HG03354 (cell line): ENCODE measurements around the gene PCTP.

ENCODE experiments used
- ATAC-seq: cut with Tn5 transposase; IDR thresholded peaks from one replicate; pipeline ENCODE4 v1.9.1; 2021; ENCODE audit warnings: mild to moderate bottlenecking; ENCODE audit not compliant: unreplicated experiment, poor library complexity, severe bottlenecking

PCTP gene

GRCh38 chr17:55748841-55749240, 2.0 kb upstream of the PCTP start:
- ATAC-seq: no peak

GRCh38 chr17:55749985-55750384, 866 bp upstream of the PCTP start:
- no peak for ATAC-seq

DNA sequence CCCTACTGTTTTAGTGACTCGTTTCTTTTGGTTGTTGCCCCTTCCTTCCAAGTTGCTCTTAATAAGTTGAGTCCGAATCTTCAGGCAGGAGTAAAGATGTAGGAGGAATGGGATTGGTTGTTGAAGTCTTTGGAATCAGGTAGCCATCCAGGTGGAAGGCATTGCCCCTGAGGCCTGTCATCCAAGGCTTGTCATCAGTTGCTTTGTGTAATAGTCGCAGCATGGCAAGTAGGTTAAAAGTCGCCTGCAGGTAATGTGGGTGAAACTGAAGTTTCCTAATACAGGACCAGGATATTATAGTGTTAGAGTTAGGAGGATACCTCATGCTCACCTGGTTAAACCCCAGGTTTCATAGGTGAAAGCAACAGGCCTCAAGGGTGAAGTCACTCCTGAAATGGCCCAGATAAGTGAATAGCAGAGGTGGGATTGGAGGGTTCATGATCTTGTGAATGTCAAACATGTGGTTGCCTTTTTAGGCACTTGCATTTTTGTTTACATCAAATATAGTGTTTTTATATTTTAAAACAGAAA, 934 bp downstream of the PCTP start:
- no peak for ATAC-seq

GRCh38 chr17:55756689-55757088, 5.8 kb downstream of the PCTP start:
- no peak for ATAC-seq

DNA sequence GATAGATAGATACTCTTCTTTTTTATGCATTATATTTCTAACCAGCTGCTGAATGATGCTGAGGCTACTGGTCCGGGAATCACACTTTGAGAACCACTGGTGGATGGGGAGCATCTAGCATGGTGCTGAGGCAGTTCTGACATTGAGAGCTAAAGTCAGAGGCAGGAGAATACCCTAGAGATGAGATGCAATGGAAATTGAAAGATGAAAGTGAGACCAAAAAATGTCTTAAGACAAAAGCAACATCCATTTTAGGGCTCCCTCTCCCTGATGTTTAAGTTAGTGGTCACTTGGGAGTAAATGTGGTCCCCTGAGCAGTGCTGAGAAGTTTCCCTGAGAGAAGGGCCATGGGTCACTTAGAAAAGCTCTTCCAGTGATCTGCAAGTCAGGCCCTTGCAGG, 6.8 kb downstream of the PCTP start:
- peak; percentile 55 for ATAC-seq

DNA sequence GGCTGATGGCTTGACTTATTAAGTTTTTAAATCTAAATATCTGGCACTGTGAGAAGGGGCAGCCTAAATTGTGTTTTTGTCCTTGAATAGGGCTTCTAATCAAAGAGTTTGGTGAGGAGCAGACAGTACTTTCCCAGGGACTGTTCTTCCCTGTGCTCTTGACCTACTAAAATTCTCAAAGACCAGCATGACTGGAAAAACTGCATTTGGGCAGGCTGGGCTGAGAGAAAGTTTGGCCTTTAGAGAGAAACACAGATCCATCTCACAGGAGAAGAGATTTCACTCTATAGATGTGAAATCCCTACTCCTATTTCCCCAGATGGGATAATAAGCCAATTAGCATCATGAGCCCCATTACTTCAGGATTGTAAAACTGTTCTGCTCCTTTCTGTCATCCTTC, 7.3 kb downstream of the PCTP start:
- ATAC-seq: no peak

DNA sequence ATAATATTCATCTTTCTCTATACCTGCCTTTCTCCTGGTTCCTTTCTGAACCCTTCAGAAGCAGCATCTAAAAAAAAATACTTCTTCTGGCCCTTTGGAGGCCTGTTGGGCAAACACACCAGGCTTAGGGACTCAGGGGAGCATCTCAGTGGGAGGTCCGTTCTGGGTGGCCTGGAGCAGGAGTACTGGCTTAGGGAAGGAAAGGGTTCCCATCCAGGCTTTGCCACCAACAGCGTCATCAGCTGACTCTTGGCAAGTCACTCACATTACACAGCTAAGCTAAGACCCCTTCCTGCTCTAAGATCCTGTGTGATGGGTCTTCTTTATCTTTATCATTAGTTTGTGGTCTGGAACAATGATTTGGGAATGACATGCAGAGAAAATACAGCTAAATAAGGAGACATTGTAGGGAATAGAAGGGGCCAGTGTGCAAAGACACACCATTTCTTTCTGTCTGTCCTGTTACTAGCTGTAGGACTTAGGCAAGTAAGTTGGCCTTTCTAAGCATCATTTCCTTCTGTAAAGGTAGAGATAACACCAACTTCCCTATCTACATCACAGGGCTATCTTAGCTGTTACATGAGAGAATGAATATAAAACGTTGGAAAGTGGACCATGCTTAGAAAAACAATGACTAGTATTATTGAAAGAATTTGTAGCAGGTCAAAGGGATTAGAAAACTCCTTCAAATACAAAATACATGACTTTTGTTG, 9.9 kb downstream of the PCTP start:
- ATAC-seq: no peak

- ATAC-seq: no peak
These were observed 11.4 kb downstream of the PCTP start for GRCh38 chr17:55762086-55762858.

DNA sequence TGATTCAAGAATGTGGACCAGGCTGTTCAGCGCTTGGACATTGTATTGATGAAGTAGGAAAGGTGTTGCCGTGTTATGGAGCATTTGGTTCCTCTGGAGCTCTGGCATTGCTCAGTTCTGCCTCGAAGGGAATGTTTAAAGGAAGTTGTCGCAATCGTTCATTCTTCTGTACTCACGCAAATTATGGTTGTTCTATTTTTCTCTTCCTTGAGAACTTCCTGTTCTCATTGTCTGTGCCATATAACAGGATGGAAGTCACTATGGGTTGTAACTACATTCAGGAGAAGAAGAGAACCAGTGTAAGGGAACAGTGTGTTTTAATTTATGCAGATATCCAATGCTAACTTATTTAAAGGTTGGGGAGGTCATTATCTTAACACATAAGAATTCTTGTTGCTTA, 13.0 kb downstream of the PCTP start:
- ATAC-seq: no peak

DNA sequence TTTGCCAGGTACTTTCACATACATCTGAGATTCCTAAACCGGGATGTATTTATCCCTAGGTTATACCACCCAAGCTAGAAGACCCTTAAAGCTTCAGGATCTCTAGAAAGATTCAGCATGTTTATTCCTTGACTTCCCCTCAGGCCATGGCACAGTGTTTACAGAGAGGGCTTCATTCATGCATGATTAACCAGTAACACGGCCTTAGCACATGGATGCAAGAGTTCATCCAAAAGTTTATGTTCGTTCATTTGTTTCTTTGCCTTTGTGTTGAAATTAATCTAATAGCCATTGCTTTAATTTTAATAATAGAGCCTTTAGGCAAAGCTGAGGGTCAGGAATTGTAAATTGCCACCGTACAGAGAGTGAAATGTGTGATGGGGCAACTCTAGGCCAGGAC, 13.8 kb downstream of the PCTP start:
- no peak for ATAC-seq

DNA sequence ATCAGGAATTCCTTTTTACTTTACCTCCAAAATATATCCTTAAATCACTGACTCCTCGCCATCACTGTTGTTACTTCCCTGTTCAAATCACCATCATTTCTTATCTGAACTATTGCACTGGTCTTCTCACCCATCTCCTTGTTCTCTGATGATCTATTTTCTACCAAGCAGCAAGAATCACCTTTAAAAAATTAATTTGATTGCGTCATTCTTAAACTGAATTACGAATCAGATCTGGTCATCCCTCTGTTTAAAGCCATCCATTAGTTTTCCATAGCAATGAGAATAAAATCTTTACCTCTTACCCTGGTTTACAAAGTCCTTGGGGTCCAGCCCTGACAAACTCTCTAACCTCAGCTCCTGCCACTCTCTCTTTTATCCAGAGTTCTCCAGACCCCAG, 14.6 kb downstream of the PCTP start:
- no peak for ATAC-seq

GRCh38 chr17:55768936-55769624, 18.2 kb downstream of the PCTP start:
- no peak for ATAC-seq

DNA sequence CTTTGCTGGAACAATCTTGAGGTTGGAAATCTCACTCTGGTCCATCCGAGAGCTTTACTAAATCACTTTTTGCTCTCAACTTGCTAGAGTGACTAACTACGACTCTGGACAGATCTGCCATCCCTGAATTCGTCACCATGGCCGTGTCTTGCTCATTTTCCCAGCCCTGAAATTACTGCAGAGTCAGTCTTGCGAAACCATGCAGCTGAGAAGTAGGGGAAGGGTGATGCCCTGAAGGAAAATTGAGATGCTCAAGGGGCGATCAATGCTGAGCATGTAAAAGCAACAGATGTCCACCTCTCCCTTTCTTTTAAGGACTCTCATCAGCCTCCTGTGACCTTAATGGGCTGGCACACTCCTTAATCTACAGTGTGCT, 18.8 kb downstream of the PCTP start:
- no peak for ATAC-seq

- ATAC-seq: no peak
These were observed 19.5 kb downstream of the PCTP start for GRCh38 chr17:55770196-55770870.

- no peak for ATAC-seq
These were observed 21.2 kb downstream of the PCTP start for GRCh38 chr17:55772086-55772485.

DNA sequence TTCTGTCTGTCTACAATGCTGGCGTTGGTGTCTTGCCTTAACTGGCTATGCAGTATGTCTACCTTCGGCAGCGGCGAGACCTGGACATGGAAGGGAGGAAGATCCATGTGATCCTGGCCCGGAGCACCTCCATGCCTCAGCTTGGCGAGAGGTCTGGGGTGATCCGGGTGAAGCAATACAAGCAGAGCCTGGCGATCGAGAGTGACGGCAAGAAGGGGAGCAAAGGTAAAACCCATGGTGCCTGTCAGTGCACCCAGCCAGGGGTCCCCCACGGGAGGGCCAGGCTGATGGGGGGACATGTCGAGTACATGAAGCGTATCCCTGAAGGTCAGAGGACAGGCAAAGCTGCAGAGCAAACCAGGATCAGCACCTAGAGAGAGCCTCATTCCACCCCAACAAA, 22.8 kb downstream of the PCTP start:
- no peak for ATAC-seq

- ATAC-seq: no peak
These were observed 24.0 kb downstream of the PCTP start for GRCh38 chr17:55774846-55775271.

DNA sequence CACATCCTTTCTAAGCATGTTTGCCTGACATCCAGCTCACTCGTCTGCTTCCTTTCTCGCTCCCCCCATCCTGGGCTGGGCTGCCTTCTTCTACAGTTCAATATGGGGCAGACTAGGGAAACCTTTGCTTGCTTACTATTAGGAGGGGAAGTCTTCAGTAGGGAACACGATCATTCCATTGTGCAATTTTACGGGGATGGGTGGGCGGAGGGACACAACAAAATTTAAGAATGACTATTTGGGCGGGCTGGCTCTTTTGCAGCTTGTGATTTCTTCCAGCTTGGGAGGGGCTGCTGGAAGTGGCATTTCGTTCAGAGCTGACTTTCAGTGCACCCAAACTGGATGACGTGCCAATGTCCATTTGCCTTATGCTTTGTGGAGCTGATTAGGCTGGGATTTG, 25.4 kb downstream of the PCTP start:
- no peak for ATAC-seq

- no peak for ATAC-seq
These were observed 26.7 kb downstream of the PCTP start for GRCh38 chr17:55777471-55777971.
